ENCODE data around the gene EFCAB9. TPM values are rescaled to one million over a fixed set of nuclear protein-coding genes. Genes with fewer than 3 reads are reported as not detected.

EFCAB9 gene
- not detected in 2 replicates for polyA plus RNA-seq
- not detected in 2 replicates for polyA minus RNA-seq

DNA sequence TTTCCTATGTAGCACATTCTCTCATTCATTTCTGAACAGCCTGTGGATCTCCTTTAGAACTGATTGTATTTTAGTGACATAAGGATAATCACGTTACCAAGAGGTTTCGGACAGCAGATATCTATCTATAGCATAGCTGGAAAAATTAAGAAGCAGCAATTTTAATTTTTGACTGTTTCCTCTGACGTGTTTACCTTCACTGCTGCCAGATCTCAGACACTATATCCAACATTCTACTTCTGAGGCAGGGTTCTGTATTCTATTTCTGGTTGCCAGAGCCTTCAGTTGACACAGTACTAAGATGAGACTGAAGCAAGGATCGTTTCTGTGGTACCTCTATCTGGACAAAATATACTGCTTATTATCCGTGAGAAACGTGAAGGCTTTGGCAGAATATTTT is at the start of gene EFCAB9:
EFCAB9 (plus strand) TSS at position 301 of the 400 bp plus-strand sequence; CDS start at position 302, 1 bp downstream.
- Histone ChIP-seq H3K4me2 (ENCODE audit: low read length) (no peak within 1 kb of the TSS), H4K20me1 (ENCODE audit: insufficient read depth) (no peaks in the 10 kb centered on the region), H3K27ac (ENCODE audit: low read length) (no peak within 1 kb of the TSS), H3K9ac (ENCODE audit: low read length) (no peak within 1 kb of the TSS), H3F3A (ENCODE audit: insufficient read depth, low read length, poor library complexity, severe bottlenecking) (no peaks in the 10 kb centered on the region), H2AFZ (ENCODE audit: low read depth, low read length) (no peak within 1 kb of the TSS), H3K4me3 (ENCODE audit: low read length) (no peak within 1 kb of the TSS), H3K79me2 (replicated peaks; ENCODE audit: insufficient read depth, low read length) (no peaks in the 10 kb centered on the region), H3K9me3 (ENCODE audit: low read length) (no peaks in the 10 kb centered on the region), H3K27me3 (ENCODE audit: insufficient read depth, low read depth, low read length) (no peaks in the 10 kb centered on the region), H3K9me2 (ENCODE audit: insufficient read depth, low read length) (no peaks in the 10 kb centered on the region), H3K36me3 (ENCODE audit: insufficient read depth, low read length) (no peaks in the 10 kb centered on the region)
- TF ChIP-seq TAF1 (IDR thresholded peaks at IDR 0.05; ENCODE audit: low read depth) (no peak), MXI1 (conservative IDR thresholded peaks at IDR 0.05; ENCODE audit: poor library complexity, severe bottlenecking) (no peak), RAD21 (conservative IDR thresholded peaks at IDR 0.05) (no peak), SMC3 (conservative IDR thresholded peaks at IDR 0.05; ENCODE audit: poor library complexity) (no peak), POLR2AphosphoS5 (IDR thresholded peaks at IDR 0.05) (no peak), EZH2 (IDR thresholded peaks at IDR 0.05; ENCODE audit: borderline replicate concordance, insufficient read depth, low read length, poor library complexity, severe bottlenecking) (no peak), EP300 (conservative IDR thresholded peaks at IDR 0.05; ENCODE audit: poor library complexity, severe bottlenecking) (no peak)
- TF ChIP-seq, protein P1, sequence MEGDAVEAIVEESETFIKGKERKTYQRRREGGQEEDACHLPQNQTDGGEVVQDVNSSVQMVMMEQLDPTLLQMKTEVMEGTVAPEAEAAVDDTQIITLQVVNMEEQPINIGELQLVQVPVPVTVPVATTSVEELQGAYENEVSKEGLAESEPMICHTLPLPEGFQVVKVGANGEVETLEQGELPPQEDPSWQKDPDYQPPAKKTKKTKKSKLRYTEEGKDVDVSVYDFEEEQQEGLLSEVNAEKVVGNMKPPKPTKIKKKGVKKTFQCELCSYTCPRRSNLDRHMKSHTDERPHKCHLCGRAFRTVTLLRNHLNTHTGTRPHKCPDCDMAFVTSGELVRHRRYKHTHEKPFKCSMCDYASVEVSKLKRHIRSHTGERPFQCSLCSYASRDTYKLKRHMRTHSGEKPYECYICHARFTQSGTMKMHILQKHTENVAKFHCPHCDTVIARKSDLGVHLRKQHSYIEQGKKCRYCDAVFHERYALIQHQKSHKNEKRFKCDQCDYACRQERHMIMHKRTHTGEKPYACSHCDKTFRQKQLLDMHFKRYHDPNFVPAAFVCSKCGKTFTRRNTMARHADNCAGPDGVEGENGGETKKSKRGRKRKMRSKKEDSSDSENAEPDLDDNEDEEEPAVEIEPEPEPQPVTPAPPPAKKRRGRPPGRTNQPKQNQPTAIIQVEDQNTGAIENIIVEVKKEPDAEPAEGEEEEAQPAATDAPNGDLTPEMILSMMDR (IDR thresholded peaks at IDR 0.05; ENCODE audit: poor library complexity, severe bottlenecking) = no peak
- TF ChIP-seq, protein P2, sequence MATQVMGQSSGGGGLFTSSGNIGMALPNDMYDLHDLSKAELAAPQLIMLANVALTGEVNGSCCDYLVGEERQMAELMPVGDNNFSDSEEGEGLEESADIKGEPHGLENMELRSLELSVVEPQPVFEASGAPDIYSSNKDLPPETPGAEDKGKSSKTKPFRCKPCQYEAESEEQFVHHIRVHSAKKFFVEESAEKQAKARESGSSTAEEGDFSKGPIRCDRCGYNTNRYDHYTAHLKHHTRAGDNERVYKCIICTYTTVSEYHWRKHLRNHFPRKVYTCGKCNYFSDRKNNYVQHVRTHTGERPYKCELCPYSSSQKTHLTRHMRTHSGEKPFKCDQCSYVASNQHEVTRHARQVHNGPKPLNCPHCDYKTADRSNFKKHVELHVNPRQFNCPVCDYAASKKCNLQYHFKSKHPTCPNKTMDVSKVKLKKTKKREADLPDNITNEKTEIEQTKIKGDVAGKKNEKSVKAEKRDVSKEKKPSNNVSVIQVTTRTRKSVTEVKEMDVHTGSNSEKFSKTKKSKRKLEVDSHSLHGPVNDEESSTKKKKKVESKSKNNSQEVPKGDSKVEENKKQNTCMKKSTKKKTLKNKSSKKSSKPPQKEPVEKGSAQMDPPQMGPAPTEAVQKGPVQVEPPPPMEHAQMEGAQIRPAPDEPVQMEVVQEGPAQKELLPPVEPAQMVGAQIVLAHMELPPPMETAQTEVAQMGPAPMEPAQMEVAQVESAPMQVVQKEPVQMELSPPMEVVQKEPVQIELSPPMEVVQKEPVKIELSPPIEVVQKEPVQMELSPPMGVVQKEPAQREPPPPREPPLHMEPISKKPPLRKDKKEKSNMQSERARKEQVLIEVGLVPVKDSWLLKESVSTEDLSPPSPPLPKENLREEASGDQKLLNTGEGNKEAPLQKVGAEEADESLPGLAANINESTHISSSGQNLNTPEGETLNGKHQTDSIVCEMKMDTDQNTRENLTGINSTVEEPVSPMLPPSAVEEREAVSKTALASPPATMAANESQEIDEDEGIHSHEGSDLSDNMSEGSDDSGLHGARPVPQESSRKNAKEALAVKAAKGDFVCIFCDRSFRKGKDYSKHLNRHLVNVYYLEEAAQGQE (IDR thresholded peaks at IDR 0.05; ENCODE audit: borderline replicate concordance) = no peak

DNA sequence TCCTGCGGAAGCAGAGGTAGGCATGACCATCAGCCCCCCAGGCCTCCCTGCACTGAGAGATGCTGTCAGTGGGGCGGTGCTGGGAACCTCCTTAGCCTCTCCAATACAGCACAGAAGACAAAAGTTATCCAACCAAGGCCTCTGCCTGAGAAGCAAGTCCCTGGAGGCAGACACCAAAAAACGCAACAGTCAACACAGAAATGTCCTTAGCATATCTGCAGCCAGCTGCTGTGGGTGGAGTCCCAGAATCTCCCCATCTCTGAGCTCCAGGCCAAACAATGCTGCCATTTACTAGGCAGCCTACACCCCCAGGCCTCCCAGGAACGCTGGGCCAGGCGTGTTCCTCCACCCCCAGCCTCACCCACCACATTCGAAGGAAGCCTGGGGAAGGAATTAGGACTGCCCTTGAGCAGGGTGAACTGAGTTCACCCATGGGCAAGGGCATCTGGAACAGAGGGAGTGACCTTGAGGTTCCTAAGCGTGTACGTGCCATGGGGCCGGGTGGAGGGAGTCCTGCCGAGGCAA is 49.6 kb upstream of the EFCAB9 start:
- Histone ChIP-seq H3K4me3 (ENCODE audit: low read length) (no peak overlapping the region), H3K9me3 (ENCODE audit: low read length) (no peaks in the 10 kb centered on the region), H2AFZ (ENCODE audit: low read depth, low read length) (no peak overlapping the region), H3K9me2 (ENCODE audit: insufficient read depth, low read length) (no peaks in the 10 kb centered on the region), H3K27ac (ENCODE audit: low read length) (no peak overlapping the region), H3K9ac (ENCODE audit: low read length) (no peak overlapping the region), H4K20me1 (ENCODE audit: insufficient read depth) (no peaks in the 10 kb centered on the region), H3K79me2 (replicated peaks; ENCODE audit: insufficient read depth, low read length) (no peaks in the 10 kb centered on the region), H3K27me3 (ENCODE audit: insufficient read depth, low read depth, low read length) (no peaks in the 10 kb centered on the region), H3K4me2 (ENCODE audit: low read length) (no peak overlapping the region), H3F3A (ENCODE audit: insufficient read depth, low read length, poor library complexity, severe bottlenecking) (no peaks in the 10 kb centered on the region), H3K36me3 (ENCODE audit: insufficient read depth, low read length) (no peaks in the 10 kb centered on the region)
- TF ChIP-seq, protein P1 (IDR thresholded peaks at IDR 0.05; ENCODE audit: poor library complexity, severe bottlenecking) = no peak
- TF ChIP-seq SMC3 (conservative IDR thresholded peaks at IDR 0.05; ENCODE audit: poor library complexity) (no peak), RAD21 (conservative IDR thresholded peaks at IDR 0.05) (no peak), POLR2AphosphoS5 (IDR thresholded peaks at IDR 0.05) (no peak), EP300 (conservative IDR thresholded peaks at IDR 0.05; ENCODE audit: poor library complexity, severe bottlenecking) (no peak), MXI1 (conservative IDR thresholded peaks at IDR 0.05; ENCODE audit: poor library complexity, severe bottlenecking) (no peak), EZH2 (IDR thresholded peaks at IDR 0.05; ENCODE audit: borderline replicate concordance, insufficient read depth, low read length, poor library complexity, severe bottlenecking) (no peak), TAF1 (IDR thresholded peaks at IDR 0.05; ENCODE audit: low read depth) (no peak)

Data from neural cell (in vitro differentiated cells).